ENCODE results near the gene HDLBP. TPM values are rescaled to one million over a fixed set of nuclear protein-coding genes. Genes with fewer than 3 reads are reported as not detected.

Gene HDLBP
- polyA plus RNA-seq, 3 donors: 50.4 to 73.1 (median 69.9) TPM

- H2AFZ ChIP-seq (ENCODE audit: insufficient read depth, low read depth, low read length, poor library complexity, severe bottlenecking): no peak overlapping the region
- H3K79me2 ChIP-seq (ENCODE audit: insufficient read depth, low read length): peaks cover 67% of the 10 kb centered on the region
- H3K27ac ChIP-seq (ENCODE audit: low read depth in 1 of 2, low read length in 2 of 2): no peak overlapping the region
- peak overlapping the region in 2 of 7 donors; percentile 50 to 76 for H3K27ac Mint-ChIP-seq
- H3K9ac ChIP-seq (ENCODE audit: insufficient read depth, low read length, poor library complexity, severe bottlenecking): no peak overlapping the region
- peaks cover 50 to 70% of the 10 kb centered on the region in 2 donors for H3K36me3 Mint-ChIP-seq
- WGBS (ENCODE audit: insufficient coverage): 80% methylated on average over 8 of the region's 12 CpGs
- no peaks in the 10 kb centered on the region for H3K27me3 Mint-ChIP-seq (ENCODE audit: low read depth in 3 of 3)
- peaks cover 12 to 13% of the 10 kb centered on the region in 2 donors for H3K4me1 ChIP-seq (ENCODE audit: control insufficient read depth in 1 of 2, insufficient read depth in 2 of 2, low read length in 2 of 2)
- peaks cover 0 to 2% (median 0%) of the 10 kb centered on the region in 7 donors for H3K9me3 Mint-ChIP-seq
- no peaks in the 10 kb centered on the region for H3K9me3 ChIP-seq (replicated peaks in 1 of 2; ENCODE audit: control insufficient read depth in 1 of 2, insufficient read depth in 1 of 2, low read length in 2 of 2)
- no peak for DNase-seq
- H4K20me1 ChIP-seq (ENCODE audit: insufficient read depth, low read length): peaks cover 78% of the 10 kb centered on the region
- TF ChIP-seq CTCF (IDR thresholded peaks at IDR 0.05): no peak
- intact Hi-C loops (cut with micrococcal nuclease): no loop called here
- peaks cover 24% of the 10 kb centered on the region for H3K4me1 Mint-ChIP-seq
- H3K27me3 ChIP-seq (ENCODE audit: control insufficient read depth in 2 of 2, insufficient read depth in 2 of 2, low read length in 2 of 2): no peaks in the 10 kb centered on the region
- H3K4me3 ChIP-seq (replicated peaks in 1 of 3; ENCODE audit: low read depth in 2 of 3, low read length in 3 of 3): no peak overlapping the region
- H3K4me2 ChIP-seq (replicated peaks; ENCODE audit: extremely low read depth, low read length, poor library complexity, severe bottlenecking): no peak overlapping the region
- H3K36me3 ChIP-seq (replicated peaks in 1 of 2; ENCODE audit: control insufficient read depth in 1 of 2, insufficient read depth in 2 of 2, low read length in 2 of 2): peaks cover 59 to 68% of the 10 kb centered on the region in 2 donors
- H3K4me3 Mint-ChIP-seq: no peak overlapping the region
Measured at GRCh38 chr2:241267249-241268067, 48.0 kb downstream of the HDLBP start.

- H3K9me3 ChIP-seq (replicated peaks in 1 of 2; ENCODE audit: control insufficient read depth in 1 of 2, insufficient read depth in 1 of 2, low read length in 2 of 2): no peaks in the 10 kb centered on the region
- Mint-ChIP-seq H3K27ac (peak overlapping the region in 1 of 7 donors; percentile 21), H3K9me3 (peaks cover 0 to 2% (median 0%) of the 10 kb centered on the region in 7 donors), H3K4me3 (no peak overlapping the region), H3K36me3 (peaks cover 70 to 90% of the 10 kb centered on the region in 2 donors), H3K4me1 (peaks cover 9% of the 10 kb centered on the region), H3K27me3 (ENCODE audit: low read depth in 3 of 3) (no peaks in the 10 kb centered on the region)
- no peak overlapping the region for H3K27ac ChIP-seq (ENCODE audit: low read depth in 1 of 2, low read length in 2 of 2)
- WGBS (ENCODE audit: insufficient coverage): 86% methylated on average over 4 of the region's 5 CpGs
- peaks cover 53% of the 10 kb centered on the region for H3K79me2 ChIP-seq (ENCODE audit: insufficient read depth, low read length)
- intact Hi-C loops (cut with micrococcal nuclease): no loop called here
- H4K20me1 ChIP-seq (ENCODE audit: insufficient read depth, low read length): peaks cover 71% of the 10 kb centered on the region
- no peak overlapping the region for H3K4me2 ChIP-seq (replicated peaks; ENCODE audit: extremely low read depth, low read length, poor library complexity, severe bottlenecking)
- peaks cover under 1 to 1% of the 10 kb centered on the region in 2 donors for H3K4me1 ChIP-seq (ENCODE audit: control insufficient read depth in 1 of 2, insufficient read depth in 2 of 2, low read length in 2 of 2)
- no peak overlapping the region for H3K4me3 ChIP-seq (replicated peaks in 1 of 3; ENCODE audit: low read depth in 2 of 3, low read length in 3 of 3)
- no peak overlapping the region for H3K9ac ChIP-seq (ENCODE audit: insufficient read depth, low read length, poor library complexity, severe bottlenecking)
- H2AFZ ChIP-seq (ENCODE audit: insufficient read depth, low read depth, low read length, poor library complexity, severe bottlenecking): no peak overlapping the region
- peaks cover 78 to 88% of the 10 kb centered on the region in 2 donors for H3K36me3 ChIP-seq (replicated peaks in 1 of 2; ENCODE audit: control insufficient read depth in 1 of 2, insufficient read depth in 2 of 2, low read length in 2 of 2)
- DNase-seq: no peak
- no peak for TF ChIP-seq CTCF (IDR thresholded peaks at IDR 0.05)
- H3K27me3 ChIP-seq (ENCODE audit: control insufficient read depth in 2 of 2, insufficient read depth in 2 of 2, low read length in 2 of 2): no peaks in the 10 kb centered on the region
Measured at GRCh38 chr2:241265506-241265905, 50.0 kb downstream of the HDLBP start.
